GM15510 (cell line): Measurements from ENCODE around the gene ORAI1.
A peak's percentile ranks its signal among the peaks of the same experiment; 100 is the strongest.

Experiments
- POLR2A ChIP-seq: IDR thresholded peaks from 3 replicates; pipeline ENCODE4 v1.6.1; 2011; ENCODE audit warnings: borderline replicate concordance; ENCODE audit not compliant: insufficient read length; ENCODE audit errors: extremely low read depth

ORAI1 gene

DNA sequence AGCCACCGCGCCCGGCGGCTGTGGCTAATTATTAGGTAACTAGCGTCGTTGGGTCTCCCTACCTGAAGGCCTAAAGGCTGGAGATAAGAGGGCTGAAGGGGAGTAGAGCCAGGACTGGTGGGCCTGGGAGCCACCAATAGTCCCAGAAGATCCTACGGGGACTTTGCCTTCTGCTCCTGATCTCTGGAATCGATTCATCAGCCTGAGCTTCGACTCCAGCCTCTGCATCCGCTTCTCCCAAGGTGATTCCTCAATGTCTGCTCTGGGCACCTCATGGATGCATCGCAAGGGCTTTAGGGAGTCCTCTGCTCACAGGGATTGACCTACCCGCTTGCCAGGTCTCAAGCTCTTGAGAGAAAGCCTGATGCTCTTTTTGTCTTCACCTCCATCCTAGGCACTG, 30.8 kb upstream of the ORAI1 start:
- no peak for TF ChIP-seq POLR2A

DNA sequence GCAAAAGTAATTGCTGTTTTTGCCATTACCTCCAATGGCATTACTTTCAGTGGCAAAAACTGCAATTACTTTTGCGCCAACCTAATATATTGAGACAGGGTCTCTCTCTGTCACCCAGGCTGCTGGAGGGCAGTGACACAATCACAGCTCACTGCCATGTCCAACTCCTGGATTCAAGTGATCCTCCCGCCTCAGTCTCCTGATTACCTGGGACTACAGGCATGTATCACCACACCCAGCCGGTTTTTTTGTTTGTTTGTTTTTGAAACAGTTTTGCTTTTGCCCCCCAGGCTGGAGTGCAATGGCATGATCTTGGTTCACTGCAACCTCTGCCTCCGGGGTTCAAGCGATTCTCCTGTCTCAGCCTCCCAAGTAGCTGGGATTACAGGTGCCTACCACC, 29.8 kb upstream of the ORAI1 start:
- TF ChIP-seq POLR2A, result no peak

DNA sequence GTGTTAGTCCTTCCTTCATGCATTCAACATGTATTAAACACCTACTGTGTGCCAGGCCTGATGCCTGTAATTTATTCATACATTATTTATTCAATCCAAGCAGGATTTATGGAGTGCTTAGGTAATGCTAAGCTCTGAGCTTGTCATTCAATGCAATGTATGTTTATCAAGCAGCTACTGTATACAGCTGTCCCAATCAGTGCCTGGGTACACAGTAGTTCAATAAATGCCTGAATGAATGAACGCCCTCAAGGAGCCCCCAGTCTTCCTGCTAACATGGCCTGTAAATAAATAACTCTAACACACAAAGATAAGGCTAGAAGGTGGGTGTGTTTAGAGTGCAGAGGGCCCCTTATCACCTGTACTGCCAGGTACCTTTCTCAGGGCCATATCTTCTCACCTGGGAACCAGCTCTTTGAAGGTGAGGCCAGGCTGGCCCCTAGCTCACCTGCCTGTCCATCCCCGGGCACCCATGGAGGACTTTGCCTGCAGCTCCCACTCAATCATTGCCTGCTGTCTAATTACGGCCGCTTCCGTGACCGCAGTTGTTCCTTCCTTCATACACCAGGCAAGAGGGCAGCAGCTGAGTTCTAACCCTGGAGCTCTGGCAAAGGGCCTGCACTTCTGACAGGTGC, 25.5 kb upstream of the ORAI1 start:
- TF ChIP-seq POLR2A, result no peak

DNA sequence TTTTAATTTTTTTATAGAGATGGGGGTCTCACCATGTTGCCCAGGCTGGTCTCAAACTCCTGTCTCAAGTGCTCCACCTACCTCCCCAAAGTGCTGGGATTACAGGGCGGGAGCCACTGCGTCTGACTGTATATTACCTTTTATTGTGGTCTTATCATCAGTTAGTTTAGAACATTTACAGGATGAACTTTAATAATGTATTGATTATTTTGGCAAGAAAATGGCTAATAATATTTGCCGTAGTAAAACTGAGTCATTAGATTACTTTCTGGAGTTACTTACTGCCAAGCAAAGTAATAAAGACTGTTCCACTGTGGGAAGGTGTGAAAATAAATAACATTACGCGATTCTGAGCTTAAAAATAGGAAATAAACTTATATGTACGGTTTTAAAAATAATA, 23.6 kb upstream of the ORAI1 start:
- TF ChIP-seq POLR2A, result no peak

DNA sequence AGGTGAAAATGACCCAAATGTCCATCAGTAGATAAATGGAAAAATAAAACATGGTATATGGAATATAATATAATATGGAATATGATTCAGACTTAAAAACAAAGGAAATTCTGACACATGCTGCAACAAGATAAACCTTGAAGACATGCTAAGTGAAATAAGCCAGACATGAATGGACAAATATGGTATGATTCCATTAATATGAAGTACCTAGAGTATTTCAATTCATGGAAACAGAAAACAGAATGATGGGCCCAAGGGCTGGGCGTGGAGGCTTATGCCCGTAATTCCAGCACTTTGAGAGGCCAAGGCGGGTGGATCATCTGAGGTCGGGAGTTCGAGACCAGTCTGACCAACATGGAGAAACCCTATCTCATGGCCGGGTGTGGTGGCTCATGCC, 22.7 kb upstream of the ORAI1 start:
- no peak for TF ChIP-seq POLR2A

DNA sequence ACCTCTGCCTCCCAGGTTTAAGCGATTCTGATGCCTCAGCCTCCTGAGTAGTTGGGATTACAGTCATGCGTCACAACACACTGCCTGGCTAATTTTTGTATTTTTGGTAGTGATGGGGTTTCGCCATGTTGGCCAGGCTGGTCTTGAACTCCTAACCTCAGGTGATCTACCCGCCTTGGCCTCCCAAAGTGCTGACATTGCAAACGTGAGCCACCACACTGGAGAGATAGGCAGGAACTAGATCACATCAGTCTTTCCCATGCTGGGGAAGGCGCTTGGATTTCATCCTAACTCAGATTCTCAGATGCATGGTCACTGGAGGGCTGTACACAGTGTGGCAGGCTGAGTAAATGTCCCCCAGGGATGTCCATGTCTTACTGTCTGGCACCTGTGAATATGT, 18.0 kb upstream of the ORAI1 start:
- no peak for TF ChIP-seq POLR2A

DNA sequence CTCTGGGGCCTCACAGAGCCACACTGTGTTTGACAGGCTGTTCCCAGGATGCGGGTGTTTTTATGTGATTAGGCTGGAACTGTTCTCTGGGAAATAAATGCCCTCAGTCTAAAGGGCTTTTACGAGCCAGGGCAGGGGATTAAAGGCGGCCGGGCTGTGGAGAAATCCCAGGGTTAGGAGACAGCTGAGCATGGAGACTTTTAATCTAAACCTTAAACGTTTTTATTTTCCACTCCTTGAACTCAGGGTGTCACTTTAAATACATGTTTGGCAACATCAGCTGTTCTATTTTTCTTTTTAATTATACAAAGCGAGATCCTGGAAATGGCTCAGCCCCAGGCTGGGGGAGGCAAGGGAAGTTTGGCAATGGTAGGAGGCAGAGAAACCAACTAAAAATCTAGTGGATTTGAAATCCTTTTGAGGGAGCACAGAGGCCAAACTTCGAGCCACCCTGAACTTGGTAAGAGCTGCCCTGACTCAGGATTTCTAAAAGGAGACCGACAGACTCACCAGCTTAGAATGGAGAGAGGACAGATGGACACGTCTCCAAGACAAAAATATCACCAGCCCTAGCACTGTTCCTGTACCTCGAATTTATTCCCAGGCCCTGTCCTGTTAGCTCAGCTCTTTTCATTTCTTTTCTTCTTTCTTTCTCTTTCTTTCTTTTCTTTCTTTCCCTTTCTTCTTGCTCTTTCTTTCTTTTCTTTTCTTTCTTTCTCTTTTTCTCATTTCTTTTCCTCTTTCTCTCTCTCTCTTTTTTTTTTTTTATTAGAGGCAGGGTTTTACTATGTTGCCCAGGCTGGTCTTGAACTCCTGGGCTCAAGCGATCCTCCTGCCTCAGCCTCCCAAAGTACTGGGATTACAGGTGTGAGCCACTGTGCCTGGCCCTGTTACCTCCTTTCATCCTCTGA, 15.8 kb upstream of the ORAI1 start:
- TF ChIP-seq POLR2A, result no peak

DNA sequence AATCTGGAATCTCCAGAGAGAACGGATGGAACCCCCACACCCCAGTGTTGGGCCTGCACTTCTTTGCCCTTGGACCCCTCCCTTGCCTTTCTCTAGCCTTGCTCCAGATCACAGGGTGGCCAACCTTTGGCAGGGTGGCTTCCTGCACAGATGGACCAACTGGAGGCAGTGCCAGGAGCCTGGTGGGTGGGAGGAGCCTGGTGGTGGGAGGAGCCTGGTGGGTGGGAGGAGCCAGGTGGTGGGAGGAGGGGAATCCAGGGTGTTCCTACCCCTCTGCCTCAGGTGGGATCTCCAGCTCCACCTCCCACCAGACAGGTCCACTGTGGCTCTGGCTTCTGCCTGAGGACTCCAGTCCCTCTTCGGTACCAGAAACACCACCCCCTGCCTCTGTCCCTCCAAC, 15.0 kb upstream of the ORAI1 start:
- no peak for TF ChIP-seq POLR2A

DNA sequence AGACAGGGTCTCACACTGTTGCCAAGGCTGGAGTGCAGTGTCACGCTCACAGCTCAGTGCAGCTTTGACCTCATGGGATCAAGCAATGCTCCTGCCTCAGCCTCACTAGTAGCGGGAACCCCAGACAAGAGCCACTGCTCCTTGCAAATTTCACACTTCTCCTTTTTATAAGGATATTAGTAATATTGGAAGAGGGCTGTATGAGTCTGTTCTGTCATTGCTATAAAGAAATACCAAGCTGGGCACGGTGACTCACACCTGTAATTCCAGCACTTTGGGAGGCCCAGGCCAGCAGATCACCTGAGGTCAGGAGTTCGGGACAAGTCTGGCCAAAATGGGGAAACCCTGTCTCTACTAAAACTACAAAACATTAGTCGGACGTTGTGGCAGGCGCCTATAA, 12.9 kb upstream of the ORAI1 start:
- TF ChIP-seq POLR2A, result no peak

DNA sequence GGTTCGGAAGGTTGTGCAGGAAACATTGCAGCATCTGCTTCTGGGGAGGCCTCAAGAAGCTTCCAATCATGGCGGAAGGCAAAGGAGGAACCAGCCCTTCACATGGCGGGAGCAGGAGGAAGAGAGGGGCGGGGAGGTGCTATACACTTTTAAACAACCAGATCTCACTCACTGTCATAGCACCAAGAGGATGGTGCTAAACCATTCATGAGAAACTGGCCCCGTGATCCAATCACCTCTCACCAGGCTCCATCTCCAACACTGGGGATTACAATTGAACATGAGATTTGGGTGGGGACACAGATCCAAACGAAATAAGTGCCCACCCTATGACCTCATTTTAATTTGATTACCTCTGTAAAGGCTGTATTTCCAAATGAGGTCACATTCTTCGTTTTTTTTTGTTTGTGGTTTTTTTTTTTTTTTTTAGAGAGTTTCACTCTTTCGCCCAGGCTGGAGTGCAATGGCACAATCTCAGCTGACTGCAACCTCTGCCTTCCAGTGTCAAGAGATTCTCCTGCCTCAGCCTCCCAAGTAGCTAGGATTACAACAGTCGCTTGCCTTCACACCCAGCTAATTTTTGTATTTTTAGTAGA, 11.4 kb upstream of the ORAI1 start:
- no peak for TF ChIP-seq POLR2A

DNA sequence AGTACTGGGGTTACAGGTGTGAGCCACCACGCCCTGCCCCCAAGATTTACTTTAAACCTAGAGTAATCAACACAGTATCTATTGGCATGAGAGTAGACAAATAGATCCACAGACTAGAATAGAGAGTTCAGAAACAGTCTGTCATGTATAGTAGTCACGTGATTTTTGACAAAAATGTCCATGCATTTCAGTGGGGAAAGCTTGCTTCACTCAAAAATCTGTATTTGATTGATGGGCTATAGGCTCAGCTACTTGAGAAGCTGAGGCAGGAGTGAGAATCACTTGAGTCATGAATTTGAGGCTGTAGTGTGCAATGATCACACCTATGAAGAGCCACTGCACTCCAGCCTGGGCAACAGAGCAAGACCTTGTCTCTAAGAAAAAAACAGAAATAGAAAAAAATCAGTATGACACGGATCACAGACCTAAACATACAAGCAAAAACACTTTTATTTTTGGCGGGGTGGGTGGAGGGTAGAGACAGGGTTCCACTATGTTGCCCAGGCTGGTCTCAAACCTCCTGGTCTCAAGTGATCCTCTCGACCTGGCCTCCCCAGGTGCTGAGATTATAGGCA, 7.6 kb upstream of the ORAI1 start:
- TF ChIP-seq POLR2A, result no peak

DNA sequence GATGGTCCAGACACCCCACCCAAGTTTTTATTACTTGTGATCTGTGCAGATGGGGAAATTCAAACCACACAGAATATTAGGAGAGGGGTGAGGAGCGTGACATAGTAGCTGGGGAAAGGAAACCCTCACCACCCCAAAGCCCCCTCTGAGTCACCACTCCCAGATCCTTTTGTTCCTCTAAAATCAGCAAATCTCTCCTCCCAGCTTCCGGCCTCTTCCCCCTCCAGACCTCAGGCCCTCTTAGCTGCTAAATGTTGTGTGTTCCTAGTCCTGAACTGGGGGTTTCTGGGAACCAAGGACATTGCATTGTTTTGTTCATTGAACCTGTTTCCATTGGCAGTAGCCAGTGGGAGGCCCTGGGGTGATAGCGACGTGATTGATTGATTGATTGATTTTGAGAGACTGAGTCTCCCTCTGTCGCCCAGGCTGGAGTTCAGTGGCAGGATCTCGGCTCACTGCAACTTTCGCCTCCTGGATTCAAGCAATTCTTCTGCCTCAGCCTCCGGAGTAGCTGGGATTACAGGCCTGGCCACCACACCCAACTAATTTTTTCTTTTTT, 5.9 kb upstream of the ORAI1 start:
- no peak for TF ChIP-seq POLR2A

DNA sequence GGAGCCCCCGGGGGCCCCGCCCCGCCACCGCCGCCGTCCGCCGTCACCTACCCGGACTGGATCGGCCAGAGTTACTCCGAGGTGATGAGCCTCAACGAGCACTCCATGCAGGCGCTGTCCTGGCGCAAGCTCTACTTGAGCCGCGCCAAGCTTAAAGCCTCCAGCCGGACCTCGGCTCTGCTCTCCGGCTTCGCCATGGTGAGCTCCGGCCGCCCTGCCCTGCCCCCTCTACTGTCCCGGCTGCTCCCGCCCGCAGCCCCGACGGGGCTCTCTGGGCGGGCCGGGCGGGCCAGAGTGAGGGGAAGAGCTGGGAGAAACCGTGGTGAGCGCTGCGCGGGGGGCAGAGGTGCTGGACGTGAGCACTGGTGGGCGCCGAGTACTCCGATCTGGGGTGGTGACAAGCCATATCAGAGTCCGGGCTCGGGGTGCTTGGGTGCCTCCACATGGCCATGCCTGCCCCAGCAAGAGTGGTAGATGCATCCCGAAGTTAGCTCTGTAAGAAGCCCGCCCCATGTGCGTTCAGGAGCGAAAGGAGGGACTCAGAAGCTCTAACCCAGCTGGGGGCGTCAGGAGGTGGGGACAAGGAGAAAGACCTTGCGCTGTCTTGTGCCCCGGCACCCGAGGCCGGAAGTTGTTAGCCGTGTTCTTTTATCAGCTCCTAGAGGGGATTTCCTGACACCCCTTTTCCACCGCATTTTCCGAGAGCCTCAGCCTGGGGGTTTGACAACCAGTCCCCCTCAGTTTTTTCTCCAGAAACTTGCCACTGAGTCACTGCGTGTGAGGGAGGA, 717 bp downstream of the ORAI1 start:
- TF ChIP-seq POLR2A, result peak; percentile 51

DNA sequence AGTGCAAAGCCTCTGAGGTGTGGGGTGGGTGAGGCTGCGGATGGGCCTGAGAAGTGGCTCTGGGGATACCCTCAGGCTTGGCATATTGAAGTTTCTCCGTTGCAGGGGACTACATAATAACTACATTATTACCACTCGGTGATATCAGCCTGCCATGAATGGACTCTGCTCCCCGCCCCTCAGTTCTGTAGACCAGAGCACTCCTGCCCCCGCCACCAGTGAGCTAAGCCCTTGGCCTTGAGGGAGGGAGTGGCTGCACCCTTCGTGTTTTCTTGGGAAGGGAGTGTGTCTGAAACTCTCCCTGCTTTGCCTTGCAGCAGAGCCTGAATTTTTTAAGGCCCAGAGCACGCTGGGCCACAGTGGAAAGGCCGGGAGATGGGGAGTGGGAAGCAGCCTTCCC, 1.7 kb downstream of the ORAI1 start:
- no peak for TF ChIP-seq POLR2A

DNA sequence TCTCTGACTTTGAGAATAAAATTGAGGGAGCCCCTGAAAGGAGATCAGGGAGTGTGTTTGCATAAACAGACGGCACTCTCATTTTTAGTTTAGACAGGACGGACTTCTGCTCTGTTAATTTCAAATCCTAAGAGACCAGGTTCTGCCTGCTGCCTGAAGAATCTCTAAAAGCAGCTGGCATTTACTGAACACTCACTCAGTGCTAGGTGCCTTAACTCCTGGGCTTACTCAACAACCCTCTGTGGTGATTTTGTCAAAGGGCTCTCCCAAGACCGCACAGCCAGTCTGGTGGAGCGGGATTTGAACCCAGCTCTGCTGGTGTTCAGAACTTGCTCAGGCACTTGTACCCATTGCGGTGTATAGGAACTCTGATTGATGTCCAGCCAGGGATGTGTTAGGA, 2.2 kb downstream of the ORAI1 start:
- TF ChIP-seq POLR2A, result no peak

DNA sequence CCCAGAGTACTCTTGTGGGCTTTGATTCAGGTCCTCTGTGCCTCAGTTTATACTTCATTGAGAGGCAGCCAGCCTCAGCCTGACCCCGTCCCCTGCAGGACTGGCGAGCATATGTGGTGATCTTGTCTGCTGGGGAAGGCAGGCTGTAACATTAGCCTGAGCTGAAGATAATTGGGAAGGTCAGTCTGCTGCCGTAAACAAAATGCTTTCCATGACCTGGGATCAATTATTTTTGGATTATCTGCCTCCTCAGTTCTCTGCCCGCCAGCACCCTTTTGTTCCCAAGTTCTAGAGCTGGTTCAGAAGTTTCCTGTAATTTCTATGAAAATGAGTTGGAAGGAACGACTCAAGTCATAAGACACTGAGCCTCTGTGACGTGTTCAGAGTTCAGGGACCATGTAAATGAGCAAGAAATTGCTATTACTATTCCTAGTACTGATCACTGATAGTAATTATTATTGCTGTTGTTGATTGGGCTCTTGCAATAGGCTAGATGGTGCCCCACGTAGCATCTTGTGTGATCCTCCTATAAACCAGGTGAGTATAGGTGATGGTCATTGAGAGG, 4.5 kb downstream of the ORAI1 start:
- TF ChIP-seq POLR2A, result no peak
